Thymus (tissue), 11 donors: ENCODE results near the gene ASGR2. TPM values are rescaled to one million over a fixed set of nuclear protein-coding genes. Genes with fewer than 3 reads are reported as not detected.

Experiments
- DNase-seq, 9 donors: peaks; one replicate each; pipeline ENCODE4 v3.0.0-alpha.2; 2013; ENCODE audit warnings: low spot score in 9 of 9, low read depth in 6 of 9, missing footprints in 1 of 9
- H3K27ac ChIP-seq, 2 donors: one replicate each; pipeline ENCODE4 v1.5.1; 2013; ENCODE audit warnings: control low read depth in 1 of 2, low read depth in 1 of 2, low read length in 1 of 2, mild to moderate bottlenecking in 1 of 2, moderate library complexity in 1 of 2
- H3K27me3 ChIP-seq, 2 donors: one replicate each; pipeline ENCODE4 v1.5.1; 2013; ENCODE audit warnings: low read length in 1 of 2; ENCODE audit not compliant: control insufficient read depth in 2 of 2, insufficient read depth in 1 of 2
- H3K36me3 ChIP-seq, 2 donors: one replicate each; pipeline ENCODE4 v1.5.1; 2013; ENCODE audit warnings: low read length in 1 of 2, mild to moderate bottlenecking in 1 of 2, moderate library complexity in 1 of 2; ENCODE audit not compliant: control insufficient read depth in 2 of 2, insufficient read depth in 2 of 2
- H3K4me1 ChIP-seq, 2 donors: one replicate each; pipeline ENCODE4 v1.5.1; 2013; ENCODE audit warnings: low read length in 2 of 2; ENCODE audit not compliant: control insufficient read depth in 2 of 2, insufficient read depth in 2 of 2
- H3K4me3 ChIP-seq, 2 donors: one replicate each; pipeline ENCODE4 v1.5.1; 2013; ENCODE audit warnings: low read length in 2 of 2, control low read depth in 1 of 2, mild to moderate bottlenecking in 1 of 2
- H3K9me3 ChIP-seq, 2 donors: one replicate each; pipeline ENCODE4 v1.5.1; 2013; ENCODE audit warnings: low read length in 1 of 2, mild to moderate bottlenecking in 1 of 2; ENCODE audit not compliant: control insufficient read depth in 2 of 2, insufficient read depth in 1 of 2
- WGBS: extraction: QIAGEN DNeasy Blood & Tissue Kit; methylation state at CpG from one replicate; pipeline ENCODE4 v1.1.7; 2013; 5-methylcytosine and 5-hydroxymethylcytosine counted together
- polyA plus RNA-seq: library from polyadenylated mRNA; stranded (reverse); fragments of 200-250 nt; gene quantifications from one replicate; pipeline ENCODE4 v1.2.3, GENCODE V29; 2013
- total RNA-seq: library from RNA; stranded (reverse); fragments of 120-200 nt; gene quantifications from one replicate; pipeline ENCODE4 v1.2.4, GENCODE V29; 2013
- donor health status: healthy.

ASGR2 gene
- total and polyA plus RNA-seq, 2 donors, result 0.85 to 4.7 TPM

- H3K9me3 ChIP-seq, result peaks cover 0 to 1% of the 10 kb centered on the region in 2 donors
- 79% methylated on average over 7 of the region's 7 CpGs for WGBS
- DNase-seq, result no peak
- H3K4me1 ChIP-seq, result no peaks in the 10 kb centered on the region
- no peak overlapping the region for H3K4me3 ChIP-seq
- no peaks in the 10 kb centered on the region for H3K36me3 ChIP-seq
- H3K27ac ChIP-seq, result no peak overlapping the region
- H3K27me3 ChIP-seq, result peaks cover 0 to 38% of the 10 kb centered on the region in 2 donors
Observed at GRCh38 chr17:7138800-7139381, 24.3 kb upstream of the ASGR2 start.

DNA sequence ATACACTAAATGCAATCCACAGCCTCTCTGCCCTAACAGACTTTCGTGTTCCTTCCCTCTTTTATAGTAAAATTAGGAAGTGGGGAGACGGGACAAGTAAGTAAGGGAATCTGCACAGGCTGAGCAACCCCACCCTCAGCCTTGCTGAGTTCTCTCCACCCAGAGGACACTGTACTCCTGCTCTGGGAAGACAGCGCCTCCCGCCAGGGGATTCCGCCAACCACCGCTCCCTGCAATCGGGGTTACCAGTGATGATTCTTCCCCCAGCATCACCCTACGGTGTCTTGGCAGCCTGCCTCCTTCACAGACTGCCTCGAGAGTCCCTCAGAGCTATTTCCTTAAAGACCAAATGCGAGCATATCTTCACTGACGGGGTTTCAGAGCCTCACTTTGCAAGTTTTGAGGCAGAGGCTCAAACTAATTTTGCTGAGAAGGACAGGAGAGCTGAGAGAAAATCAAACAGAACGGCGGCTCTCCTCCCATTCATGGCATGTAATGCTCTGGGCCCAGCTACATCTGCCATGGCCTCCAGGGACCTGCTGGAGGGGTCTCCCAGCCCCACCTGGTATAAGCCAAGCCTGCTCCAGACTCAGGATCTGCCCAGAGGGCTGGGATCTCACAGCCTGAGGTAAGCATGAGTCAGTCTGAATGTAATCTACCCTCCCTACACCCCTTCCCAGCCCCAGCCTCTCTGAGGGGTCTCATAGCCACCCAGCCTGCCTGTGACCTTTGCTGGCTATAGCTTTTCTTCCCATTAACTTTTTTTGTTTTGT lies 22.7 kb upstream of the ASGR2 start:
- Histone ChIP-seq H3K27me3 (peaks cover 0 to 53% of the 10 kb centered on the region in 2 donors), H3K27ac (no peak overlapping the region), H3K4me1 (peaks cover 0 to 14% of the 10 kb centered on the region in 2 donors), H3K36me3 (no peaks in the 10 kb centered on the region), H3K4me3 (no peak overlapping the region), H3K9me3 (peaks cover 0 to 1% of the 10 kb centered on the region in 2 donors)
- WGBS, result 58% methylated on average over 13 of the region's 13 CpGs
- no peak for DNase-seq

DNA sequence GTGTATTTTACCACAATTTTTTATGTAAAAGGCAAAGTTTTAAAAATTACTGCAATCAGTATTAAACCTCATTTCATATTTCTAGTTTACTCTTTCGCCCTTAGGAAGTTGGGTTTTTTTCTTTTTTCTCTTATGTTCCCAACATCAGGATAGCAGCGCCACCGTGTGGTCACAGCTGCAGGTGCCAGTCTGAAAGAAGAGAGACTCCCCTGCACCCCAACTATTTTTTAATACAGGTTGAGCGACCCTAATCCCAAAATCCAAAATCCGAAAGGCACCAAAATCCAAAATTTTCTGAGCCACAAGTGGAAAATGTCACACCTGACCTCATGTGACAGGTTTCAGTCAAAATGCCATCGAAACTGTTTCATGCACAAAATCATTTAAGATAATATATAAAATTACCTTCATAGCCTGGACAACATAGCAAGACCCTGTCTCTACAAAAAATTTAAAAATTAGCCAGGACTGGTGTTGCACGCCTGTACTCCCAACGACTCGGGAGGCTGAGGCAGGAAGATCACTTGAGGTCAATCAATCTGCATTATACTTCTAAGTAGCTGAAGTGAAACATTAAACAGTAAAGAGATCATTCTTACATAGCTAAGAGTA lies 21.8 kb upstream of the ASGR2 start:
- Histone ChIP-seq H3K4me1 (peaks cover 0 to 17% of the 10 kb centered on the region in 2 donors), H3K27me3 (peaks cover 0 to 62% of the 10 kb centered on the region in 2 donors), H3K4me3 (no peak overlapping the region), H3K9me3 (peaks cover 0 to 1% of the 10 kb centered on the region in 2 donors), H3K27ac (no peak overlapping the region), H3K36me3 (no peaks in the 10 kb centered on the region)
- 33% methylated on average over 9 of the region's 9 CpGs for WGBS
- peak; percentile 29 to 80 (median 60) for DNase-seq

- H3K27ac ChIP-seq, result no peak overlapping the region
- no peak overlapping the region for H3K4me3 ChIP-seq
Observed at GRCh38 chr17:7133916-7134315, 19.3 kb upstream of the ASGR2 start.

GRCh38 chr17:7133424-7133823 lies 18.8 kb upstream of the ASGR2 start:
- 12% methylated on average over 19 of the region's 19 CpGs for WGBS
- peak in 4 of 9 donors; percentile 9 to 44 (median 22) for DNase-seq
- H3K4me1 ChIP-seq, result peaks cover 0 to 21% of the 10 kb centered on the region in 2 donors
- no peak overlapping the region for H3K4me3 ChIP-seq
- H3K36me3 ChIP-seq, result no peaks in the 10 kb centered on the region
- no peaks in the 10 kb centered on the region for H3K9me3 ChIP-seq
- H3K27ac ChIP-seq, result peak overlapping the region; percentile 11 to 37
- H3K27me3 ChIP-seq, result peaks cover 0 to 66% of the 10 kb centered on the region in 2 donors

More at GRCh38 chr17:7133916-7134315, 19.3 kb upstream of the ASGR2 start:
- Histone ChIP-seq H3K27me3 (peaks cover 0 to 68% of the 10 kb centered on the region in 2 donors), H3K4me1 (peaks cover 0 to 21% of the 10 kb centered on the region in 2 donors), H3K9me3 (no peaks in the 10 kb centered on the region), H3K36me3 (no peaks in the 10 kb centered on the region)
- WGBS, result 88% methylated on average over 20 of the region's 20 CpGs
- no peak for DNase-seq

- WGBS, result 4% methylated on average over 7 of the region's 7 CpGs
- peak overlapping the region; percentile 73 to 90 for H3K27ac ChIP-seq
- H3K9me3 ChIP-seq, result no peaks in the 10 kb centered on the region
- peaks cover 0 to 21% of the 10 kb centered on the region in 2 donors for H3K4me1 ChIP-seq
- peaks cover 0 to 64% of the 10 kb centered on the region in 2 donors for H3K27me3 ChIP-seq
- H3K4me3 ChIP-seq, result no peak overlapping the region
- no peaks in the 10 kb centered on the region for H3K36me3 ChIP-seq
- DNase-seq, result peak in 7 of 9 donors; percentile 22 to 73 (median 36)
Observed at GRCh38 chr17:7132511-7133094, 18.0 kb upstream of the ASGR2 start.

DNA sequence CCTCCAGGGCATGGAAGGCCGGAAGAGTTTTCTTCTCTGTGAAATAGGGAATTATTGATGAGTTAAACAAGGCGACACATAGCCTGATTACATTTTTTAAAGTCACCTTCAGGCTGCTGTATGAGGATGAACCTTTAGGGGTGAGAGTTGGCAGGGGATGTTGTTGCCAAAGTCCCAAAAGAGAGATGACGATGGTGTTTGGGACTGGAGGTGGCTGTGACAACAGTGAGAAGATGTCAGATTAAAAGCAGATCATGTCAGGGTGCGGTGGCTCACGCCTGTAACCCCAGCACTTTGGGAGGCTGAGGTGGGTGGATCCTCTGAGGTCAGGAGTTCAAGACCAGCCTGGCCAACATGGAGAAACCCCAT lies 16.8 kb upstream of the ASGR2 start:
- H3K27me3 ChIP-seq, result peaks cover 0 to 55% of the 10 kb centered on the region in 2 donors
- DNase-seq, result no peak
- H3K4me3 ChIP-seq, result no peak overlapping the region
- no peak overlapping the region for H3K27ac ChIP-seq
- H3K36me3 ChIP-seq, result no peaks in the 10 kb centered on the region
- H3K9me3 ChIP-seq, result no peaks in the 10 kb centered on the region
- H3K4me1 ChIP-seq, result peaks cover 0 to 21% of the 10 kb centered on the region in 2 donors
- WGBS, result 95% methylated on average over 5 of the region's 5 CpGs

GRCh38 chr17:7130621-7131422 lies 16.2 kb upstream of the ASGR2 start:
- H3K27ac ChIP-seq, result no peak overlapping the region
- no peak overlapping the region for H3K4me3 ChIP-seq
- WGBS, result 22% methylated on average over 11 of the region's 11 CpGs
- DNase-seq, result no peak
- H3K4me1 ChIP-seq, result peaks cover 0 to 21% of the 10 kb centered on the region in 2 donors
- peaks cover 0 to 55% of the 10 kb centered on the region in 2 donors for H3K27me3 ChIP-seq
- no peaks in the 10 kb centered on the region for H3K9me3 ChIP-seq
- no peaks in the 10 kb centered on the region for H3K36me3 ChIP-seq
